ENCODE measurements around the gene FLRT2.

Gene FLRT2, protein sequence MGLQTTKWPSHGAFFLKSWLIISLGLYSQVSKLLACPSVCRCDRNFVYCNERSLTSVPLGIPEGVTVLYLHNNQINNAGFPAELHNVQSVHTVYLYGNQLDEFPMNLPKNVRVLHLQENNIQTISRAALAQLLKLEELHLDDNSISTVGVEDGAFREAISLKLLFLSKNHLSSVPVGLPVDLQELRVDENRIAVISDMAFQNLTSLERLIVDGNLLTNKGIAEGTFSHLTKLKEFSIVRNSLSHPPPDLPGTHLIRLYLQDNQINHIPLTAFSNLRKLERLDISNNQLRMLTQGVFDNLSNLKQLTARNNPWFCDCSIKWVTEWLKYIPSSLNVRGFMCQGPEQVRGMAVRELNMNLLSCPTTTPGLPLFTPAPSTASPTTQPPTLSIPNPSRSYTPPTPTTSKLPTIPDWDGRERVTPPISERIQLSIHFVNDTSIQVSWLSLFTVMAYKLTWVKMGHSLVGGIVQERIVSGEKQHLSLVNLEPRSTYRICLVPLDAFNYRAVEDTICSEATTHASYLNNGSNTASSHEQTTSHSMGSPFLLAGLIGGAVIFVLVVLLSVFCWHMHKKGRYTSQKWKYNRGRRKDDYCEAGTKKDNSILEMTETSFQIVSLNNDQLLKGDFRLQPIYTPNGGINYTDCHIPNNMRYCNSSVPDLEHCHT

DNA sequence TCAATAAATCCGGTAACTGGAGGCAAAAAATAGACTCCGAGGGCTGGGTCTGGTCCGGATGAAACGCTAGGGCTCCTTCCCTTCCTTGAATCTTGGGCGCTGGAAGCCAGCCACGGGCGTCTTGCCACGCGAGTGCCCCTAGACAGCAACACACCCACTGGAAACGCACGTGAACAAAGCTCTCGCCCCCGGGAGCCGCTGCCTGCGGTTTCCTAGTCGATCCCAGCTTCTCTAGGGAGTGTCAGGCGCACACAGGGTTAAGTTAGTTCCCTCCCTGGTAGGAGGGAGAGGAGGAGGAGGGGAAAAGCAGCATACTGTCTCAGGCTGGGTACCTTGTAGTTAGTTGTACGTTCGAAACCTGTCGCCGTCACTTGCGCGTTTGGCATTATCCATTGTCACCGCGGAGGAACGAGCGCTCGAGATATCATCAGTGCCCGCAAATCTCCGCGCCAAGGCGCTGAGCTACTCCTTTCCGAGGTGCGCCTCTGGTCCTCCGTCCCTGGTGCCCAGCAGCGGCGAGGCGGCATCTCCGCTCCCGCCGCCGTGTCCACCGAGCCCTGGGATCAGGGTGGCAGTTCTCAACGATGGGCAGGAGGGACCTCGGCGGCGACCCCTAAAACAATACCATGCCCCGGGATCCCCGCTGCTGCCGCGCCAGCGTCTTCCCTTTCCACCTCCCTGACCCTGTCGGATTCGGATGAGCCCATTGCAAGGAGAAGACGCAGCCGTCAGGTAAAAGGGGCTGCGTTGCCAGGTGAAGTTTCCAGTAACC, at the start of gene FLRT2:
Gene FLRT2 (plus strand): TSS at position 342 of the 772 bp plus-strand sequence. CDS start 91,371 bp downstream, outside the sequence.
- TF ChIP-seq, protein P1, sequence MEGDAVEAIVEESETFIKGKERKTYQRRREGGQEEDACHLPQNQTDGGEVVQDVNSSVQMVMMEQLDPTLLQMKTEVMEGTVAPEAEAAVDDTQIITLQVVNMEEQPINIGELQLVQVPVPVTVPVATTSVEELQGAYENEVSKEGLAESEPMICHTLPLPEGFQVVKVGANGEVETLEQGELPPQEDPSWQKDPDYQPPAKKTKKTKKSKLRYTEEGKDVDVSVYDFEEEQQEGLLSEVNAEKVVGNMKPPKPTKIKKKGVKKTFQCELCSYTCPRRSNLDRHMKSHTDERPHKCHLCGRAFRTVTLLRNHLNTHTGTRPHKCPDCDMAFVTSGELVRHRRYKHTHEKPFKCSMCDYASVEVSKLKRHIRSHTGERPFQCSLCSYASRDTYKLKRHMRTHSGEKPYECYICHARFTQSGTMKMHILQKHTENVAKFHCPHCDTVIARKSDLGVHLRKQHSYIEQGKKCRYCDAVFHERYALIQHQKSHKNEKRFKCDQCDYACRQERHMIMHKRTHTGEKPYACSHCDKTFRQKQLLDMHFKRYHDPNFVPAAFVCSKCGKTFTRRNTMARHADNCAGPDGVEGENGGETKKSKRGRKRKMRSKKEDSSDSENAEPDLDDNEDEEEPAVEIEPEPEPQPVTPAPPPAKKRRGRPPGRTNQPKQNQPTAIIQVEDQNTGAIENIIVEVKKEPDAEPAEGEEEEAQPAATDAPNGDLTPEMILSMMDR (conservative IDR thresholded peaks at IDR 0.05): no peak
- no peak within 1 kb of the TSS for H3K27ac ChIP-seq

DNA sequence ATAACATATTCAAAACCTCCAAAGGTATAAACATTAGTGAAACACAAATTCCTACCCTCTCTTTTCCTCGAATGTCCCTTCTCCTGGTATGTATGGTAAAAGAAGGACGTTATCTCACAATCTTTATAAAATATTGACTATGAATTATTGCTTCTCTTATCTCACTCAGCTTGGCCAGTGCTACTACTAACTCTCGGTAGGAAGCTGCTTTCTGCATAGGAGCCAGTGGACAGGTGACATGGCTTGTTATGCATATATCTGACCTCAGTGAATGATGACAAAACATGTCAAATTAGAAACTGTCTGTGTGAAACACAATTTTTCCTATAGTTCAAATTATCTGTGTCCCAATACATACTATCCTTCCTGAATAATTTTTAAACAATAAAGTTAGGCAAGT, 48.5 kb upstream of the FLRT2 start:
- TF ChIP-seq, protein P1 (conservative IDR thresholded peaks at IDR 0.05): no peak
- H3K27ac ChIP-seq: no peak overlapping the region; the same call in 1 of the 2 replicates

DNA sequence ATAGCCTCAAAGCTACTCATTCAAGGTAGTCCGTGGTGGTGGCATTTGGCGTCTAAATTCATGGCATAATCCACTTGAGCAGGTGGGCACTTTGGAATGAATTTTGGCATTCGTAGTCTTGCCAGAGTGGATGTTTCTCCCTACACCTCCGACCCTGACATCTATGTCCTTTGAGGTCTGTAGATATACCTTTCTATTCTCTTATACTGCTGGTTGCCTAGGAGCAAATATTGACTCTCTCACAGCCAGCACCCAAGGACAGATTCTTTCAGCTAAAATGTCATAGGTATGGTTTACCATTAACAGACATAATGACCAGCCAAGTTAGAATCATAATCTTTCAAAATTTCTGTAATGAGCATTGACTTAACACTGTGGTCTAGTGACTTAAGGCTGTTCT, 47.4 kb upstream of the FLRT2 start:
- H3K27ac ChIP-seq: peak overlapping the region; percentile 1
- TF ChIP-seq, protein P1 (conservative IDR thresholded peaks at IDR 0.05): no peak

DNA sequence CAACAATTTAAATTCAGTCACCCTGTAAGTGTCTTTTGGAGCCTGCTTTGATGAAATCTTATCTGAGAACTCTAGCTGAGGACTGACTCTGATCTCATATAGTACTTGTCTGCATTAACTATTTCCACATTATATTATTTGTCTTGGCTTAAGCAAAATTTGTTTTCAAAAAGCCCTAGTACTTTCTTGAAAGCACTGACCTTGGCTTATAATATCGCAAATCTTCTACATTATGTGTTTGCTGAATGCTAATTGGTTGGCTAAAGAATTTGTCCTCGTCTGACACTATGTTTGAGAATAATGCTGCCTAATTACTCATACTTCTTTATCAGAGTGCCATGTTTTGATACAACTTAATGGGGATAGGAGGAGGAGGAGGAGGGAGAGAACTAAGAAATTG, 46.9 kb upstream of the FLRT2 start:
- TF ChIP-seq, protein P1 (conservative IDR thresholded peaks at IDR 0.05): no peak
- peak overlapping the region; percentile 1 for H3K27ac ChIP-seq

DNA sequence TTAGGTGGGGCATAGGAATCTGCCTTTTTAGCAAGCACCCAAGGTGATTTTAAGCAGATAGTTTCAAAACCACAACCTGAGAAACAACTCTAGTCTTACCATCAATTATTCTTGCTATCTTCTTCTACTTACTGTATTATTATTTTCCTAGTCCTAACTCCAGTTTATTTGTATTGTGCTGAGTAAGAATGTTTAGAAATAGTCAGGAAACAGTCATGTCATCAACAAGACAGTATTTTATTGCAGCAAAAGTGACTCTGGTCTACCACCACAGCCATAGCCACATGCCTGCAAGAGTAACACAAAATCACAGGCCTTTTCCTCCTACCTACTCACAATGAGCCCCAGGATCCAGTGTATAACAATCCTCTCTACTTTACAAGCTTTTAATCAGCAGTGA, 46.3 kb upstream of the FLRT2 start:
- H3K27ac ChIP-seq: no peak overlapping the region
- TF ChIP-seq, protein P1 (conservative IDR thresholded peaks at IDR 0.05): no peak

DNA sequence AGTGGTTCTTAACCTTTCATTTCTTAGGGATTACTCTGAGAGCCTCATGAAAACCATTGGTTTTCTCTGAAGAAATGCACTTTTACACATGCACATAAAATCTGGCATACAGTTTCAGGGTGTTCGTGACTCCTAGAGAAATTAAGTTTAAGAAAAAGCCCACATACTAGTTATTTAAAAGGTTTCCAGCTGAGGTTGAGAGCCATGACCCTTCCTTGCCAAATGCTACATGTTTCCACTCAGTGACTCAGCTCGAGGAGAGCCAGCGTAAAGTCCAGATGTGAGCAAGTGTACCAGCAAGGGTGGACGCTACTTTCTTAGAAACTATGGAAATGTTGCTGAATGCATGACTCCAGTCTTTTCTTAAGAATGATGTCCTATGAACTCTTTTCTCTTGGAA, 42.7 kb upstream of the FLRT2 start:
- TF ChIP-seq, protein P1 (conservative IDR thresholded peaks at IDR 0.05): no peak
- H3K27ac ChIP-seq: no peak overlapping the region

DNA sequence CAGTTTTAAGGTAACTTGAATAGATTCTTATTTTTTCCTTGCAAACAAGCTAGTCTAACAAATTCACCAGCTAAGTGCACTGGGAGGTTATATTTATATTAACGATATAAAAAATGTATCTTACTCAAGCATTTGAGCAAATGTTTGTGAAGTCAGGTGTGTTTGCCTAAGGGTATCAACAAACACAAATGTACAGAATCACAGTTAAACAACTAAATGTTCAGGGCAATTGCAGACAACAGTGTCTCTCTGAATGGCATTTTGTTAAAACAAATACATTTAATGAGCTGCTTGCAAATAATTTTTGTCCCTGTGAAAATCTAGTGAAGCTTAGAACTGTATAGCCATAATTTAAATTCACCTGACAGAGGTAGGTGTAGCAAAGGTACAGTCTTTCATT, 28.2 kb upstream of the FLRT2 start:
- TF ChIP-seq, protein P1 (conservative IDR thresholded peaks at IDR 0.05): no peak
- peak overlapping the region; percentile 43 for H3K27ac ChIP-seq
